ENCODE measurements around the gene GOT2.

The GOT2 gene

DNA sequence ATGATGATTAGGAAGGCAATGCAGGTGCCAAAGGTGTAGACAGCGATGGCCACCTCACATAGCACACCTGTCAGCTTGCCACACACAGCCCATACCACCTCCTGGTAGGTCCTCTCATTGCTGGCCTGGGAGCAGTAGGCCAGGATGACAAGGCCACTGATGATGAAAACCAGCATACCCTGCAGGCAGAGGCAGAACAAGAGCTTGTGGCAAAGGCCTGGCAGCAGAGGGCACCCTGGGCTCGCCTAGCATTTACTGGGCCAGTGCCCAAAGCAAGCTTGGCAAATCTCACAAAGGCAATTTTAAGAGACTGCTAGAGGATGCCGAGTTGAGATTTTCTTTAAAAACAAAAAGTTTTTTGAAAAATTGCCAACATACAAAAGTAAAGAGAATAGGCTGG is 55.4 kb downstream of the GOT2 start:
- Histone ChIP-seq H3K27ac (replicated peaks) (no peak overlapping the region), H3K27me3 (ENCODE audit: insufficient read depth, poor library complexity, severe bottlenecking) (no peaks in the 10 kb centered on the region), H3K4me3 (replicated peaks; ENCODE audit: insufficient read depth, low read length) (no peak overlapping the region)
- DNase-seq (ENCODE audit: low read depth in 1 of 2, low spot score in 1 of 2), result peak in 1 of 2 experiments; percentile 8
- no peak for TF ChIP-seq POLR2AphosphoS5 (IDR thresholded peaks at IDR 0.05; ENCODE audit: low read depth)
- TF ChIP-seq, protein P1, sequence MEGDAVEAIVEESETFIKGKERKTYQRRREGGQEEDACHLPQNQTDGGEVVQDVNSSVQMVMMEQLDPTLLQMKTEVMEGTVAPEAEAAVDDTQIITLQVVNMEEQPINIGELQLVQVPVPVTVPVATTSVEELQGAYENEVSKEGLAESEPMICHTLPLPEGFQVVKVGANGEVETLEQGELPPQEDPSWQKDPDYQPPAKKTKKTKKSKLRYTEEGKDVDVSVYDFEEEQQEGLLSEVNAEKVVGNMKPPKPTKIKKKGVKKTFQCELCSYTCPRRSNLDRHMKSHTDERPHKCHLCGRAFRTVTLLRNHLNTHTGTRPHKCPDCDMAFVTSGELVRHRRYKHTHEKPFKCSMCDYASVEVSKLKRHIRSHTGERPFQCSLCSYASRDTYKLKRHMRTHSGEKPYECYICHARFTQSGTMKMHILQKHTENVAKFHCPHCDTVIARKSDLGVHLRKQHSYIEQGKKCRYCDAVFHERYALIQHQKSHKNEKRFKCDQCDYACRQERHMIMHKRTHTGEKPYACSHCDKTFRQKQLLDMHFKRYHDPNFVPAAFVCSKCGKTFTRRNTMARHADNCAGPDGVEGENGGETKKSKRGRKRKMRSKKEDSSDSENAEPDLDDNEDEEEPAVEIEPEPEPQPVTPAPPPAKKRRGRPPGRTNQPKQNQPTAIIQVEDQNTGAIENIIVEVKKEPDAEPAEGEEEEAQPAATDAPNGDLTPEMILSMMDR (IDR thresholded peaks at IDR 0.05; ENCODE audit: insufficient read depth, low read length), result no peak
- TF ChIP-seq, protein P2, sequence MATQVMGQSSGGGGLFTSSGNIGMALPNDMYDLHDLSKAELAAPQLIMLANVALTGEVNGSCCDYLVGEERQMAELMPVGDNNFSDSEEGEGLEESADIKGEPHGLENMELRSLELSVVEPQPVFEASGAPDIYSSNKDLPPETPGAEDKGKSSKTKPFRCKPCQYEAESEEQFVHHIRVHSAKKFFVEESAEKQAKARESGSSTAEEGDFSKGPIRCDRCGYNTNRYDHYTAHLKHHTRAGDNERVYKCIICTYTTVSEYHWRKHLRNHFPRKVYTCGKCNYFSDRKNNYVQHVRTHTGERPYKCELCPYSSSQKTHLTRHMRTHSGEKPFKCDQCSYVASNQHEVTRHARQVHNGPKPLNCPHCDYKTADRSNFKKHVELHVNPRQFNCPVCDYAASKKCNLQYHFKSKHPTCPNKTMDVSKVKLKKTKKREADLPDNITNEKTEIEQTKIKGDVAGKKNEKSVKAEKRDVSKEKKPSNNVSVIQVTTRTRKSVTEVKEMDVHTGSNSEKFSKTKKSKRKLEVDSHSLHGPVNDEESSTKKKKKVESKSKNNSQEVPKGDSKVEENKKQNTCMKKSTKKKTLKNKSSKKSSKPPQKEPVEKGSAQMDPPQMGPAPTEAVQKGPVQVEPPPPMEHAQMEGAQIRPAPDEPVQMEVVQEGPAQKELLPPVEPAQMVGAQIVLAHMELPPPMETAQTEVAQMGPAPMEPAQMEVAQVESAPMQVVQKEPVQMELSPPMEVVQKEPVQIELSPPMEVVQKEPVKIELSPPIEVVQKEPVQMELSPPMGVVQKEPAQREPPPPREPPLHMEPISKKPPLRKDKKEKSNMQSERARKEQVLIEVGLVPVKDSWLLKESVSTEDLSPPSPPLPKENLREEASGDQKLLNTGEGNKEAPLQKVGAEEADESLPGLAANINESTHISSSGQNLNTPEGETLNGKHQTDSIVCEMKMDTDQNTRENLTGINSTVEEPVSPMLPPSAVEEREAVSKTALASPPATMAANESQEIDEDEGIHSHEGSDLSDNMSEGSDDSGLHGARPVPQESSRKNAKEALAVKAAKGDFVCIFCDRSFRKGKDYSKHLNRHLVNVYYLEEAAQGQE (IDR thresholded peaks at IDR 0.05; ENCODE audit: insufficient replicate concordance, low read depth), result no peak
- no peak for TF ChIP-seq GABPA (IDR thresholded peaks at IDR 0.05; ENCODE audit: low read depth)
- TF ChIP-seq SPI1 (IDR thresholded peaks at IDR 0.05; ENCODE audit: borderline replicate concordance, low read depth), result no peak

DNA sequence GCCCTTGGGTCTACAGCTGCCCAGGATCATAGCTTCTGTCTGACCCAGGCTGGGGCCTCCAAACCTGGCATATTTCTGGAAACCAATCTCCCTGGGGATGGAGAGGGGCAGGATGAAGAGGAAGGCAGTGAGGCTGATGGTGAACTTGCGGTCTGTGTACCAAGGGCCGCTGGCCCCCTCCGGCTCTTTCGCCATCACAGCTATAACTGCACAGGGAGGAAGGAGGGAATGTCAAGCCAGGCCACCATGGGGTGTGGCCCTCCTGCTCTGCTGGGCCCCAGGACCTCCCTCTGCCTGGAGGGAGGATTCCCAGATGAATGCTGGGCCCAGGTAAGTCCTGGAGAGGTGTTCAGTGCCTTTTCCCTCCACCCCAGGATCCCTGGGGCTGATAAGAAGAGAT is 55.8 kb downstream of the GOT2 start:
- TF ChIP-seq GABPA (IDR thresholded peaks at IDR 0.05; ENCODE audit: low read depth) (no peak), SPI1 (IDR thresholded peaks at IDR 0.05; ENCODE audit: borderline replicate concordance, low read depth) (no peak)
- TF ChIP-seq, protein P1 (IDR thresholded peaks at IDR 0.05; ENCODE audit: insufficient read depth, low read length), result no peak
- TF ChIP-seq, protein P2 (IDR thresholded peaks at IDR 0.05; ENCODE audit: insufficient replicate concordance, low read depth), result no peak
- no peak for DNase-seq (ENCODE audit: low read depth in 1 of 2, low spot score in 1 of 2)
- H3K27ac ChIP-seq (replicated peaks), result no peak overlapping the region
- no peaks in the 10 kb centered on the region for H3K27me3 ChIP-seq (ENCODE audit: insufficient read depth, poor library complexity, severe bottlenecking)
- H3K4me3 ChIP-seq (replicated peaks; ENCODE audit: insufficient read depth, low read length), result no peak overlapping the region

DNA sequence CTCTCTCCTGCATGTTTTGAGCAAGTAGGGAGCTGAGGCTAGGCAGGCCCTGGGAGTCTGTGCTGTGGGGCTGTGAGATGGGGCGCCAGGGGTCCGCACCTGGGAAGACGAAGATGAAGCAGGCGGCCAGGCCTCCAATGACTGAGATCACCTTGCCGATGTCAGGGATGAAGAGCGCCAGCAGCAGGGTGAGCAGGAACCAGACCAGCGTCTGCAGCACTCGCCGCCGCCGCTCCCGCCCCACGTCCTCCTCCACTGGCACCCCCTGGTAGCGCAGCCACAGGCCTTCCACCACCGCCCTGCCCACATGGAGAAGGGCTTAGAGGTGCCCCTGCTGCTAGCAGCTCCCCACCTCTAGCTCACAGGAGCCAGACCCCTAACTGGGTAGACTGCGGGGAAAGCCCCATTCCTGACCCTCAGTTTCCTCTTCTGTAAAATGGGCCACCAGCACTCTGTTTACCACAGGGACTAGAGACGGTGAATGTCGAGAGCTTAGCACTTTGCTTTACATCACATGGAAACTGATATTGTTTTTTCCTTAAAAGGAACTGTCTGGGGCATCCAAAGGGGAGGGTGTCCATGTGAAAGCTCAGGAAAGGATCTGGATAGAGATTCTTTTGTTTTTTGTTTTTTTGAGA is 63.1 kb downstream of the GOT2 start:
- Histone ChIP-seq H3K4me3 (replicated peaks; ENCODE audit: insufficient read depth, low read length) (no peak overlapping the region), H3K27ac (replicated peaks) (no peak overlapping the region), H3K27me3 (ENCODE audit: insufficient read depth, poor library complexity, severe bottlenecking) (no peaks in the 10 kb centered on the region)
- TF ChIP-seq GABPA (IDR thresholded peaks at IDR 0.05; ENCODE audit: low read depth) (no peak), POLR2AphosphoS5 (IDR thresholded peaks at IDR 0.05; ENCODE audit: low read depth) (no peak), SPI1 (IDR thresholded peaks at IDR 0.05; ENCODE audit: borderline replicate concordance, low read depth) (no peak)
- TF ChIP-seq, protein P2 (IDR thresholded peaks at IDR 0.05; ENCODE audit: insufficient replicate concordance, low read depth), result no peak
- TF ChIP-seq, protein P1 (IDR thresholded peaks at IDR 0.05; ENCODE audit: insufficient read depth, low read length), result no peak
- no peak for DNase-seq (ENCODE audit: low read depth in 1 of 2, low spot score in 1 of 2)
